Measurements from ENCODE around the gene DCHS2.

Gene DCHS2

DNA sequence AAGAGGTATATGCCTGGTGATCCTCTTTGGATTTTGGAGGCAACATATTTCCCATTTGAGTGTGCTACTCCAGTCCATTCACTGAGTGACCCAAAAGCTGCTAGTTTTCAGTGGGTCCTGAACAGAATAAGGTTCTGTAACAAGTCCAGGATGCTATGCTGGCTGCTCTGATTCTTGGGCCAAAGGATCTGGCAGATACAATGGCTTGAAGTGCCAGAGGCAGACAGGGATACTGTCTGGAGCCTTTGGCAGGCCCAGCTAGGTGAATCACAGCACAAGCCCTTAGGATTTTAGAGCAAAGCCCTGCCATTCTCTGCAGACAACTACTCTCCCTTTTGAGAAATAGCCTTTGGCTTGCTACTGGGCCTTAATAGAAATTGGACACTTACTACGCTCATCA is 40.6 kb downstream of the DCHS2 start:
- no peak for DNase-seq

GRCh38 chr4:154444958-154445357 is 46.6 kb downstream of the DCHS2 start:
- DNase-seq = no peak

DNA sequence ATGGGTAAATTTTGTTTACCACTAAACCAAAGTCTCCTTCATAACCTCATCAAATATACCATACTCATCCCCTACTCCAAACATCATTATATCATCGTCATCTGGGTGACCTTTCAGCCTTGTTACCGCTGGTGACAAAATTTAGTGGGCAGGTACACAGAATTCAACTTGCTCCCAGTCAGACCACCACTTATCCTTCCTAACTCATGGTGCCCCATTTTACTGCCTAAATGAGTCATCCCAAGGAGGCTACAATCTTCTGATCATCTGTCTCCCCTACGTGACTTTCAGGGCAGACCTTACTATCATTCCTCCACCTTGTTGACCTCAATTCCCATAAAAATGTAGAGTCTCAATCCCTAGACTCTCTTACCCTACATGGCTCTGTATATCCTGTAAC is 49.6 kb downstream of the DCHS2 start:
- DNase-seq = no peak

DNA sequence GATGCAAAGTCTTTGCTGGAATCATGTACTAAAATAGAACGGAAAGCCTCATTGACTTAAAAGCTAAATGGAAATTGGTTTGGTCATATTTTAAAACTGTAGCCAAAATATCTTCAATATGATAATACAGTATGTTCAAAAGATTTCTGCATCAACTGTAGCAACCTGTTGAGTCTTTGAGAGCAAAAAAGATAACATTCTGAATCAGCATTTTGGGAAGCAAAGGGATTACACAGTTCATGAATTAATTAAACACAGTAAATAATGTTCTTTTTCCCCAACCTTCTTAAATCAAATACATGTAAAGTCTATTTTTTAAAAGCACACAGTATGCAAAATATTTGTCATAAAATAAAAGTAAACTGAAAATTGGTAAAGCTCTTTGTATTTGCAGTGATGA is 50.5 kb downstream of the DCHS2 start:
- DNase-seq = no peak

- DNase-seq = no peak
Observed at GRCh38 chr4:154439224-154439623, 52.4 kb downstream of the DCHS2 start.

- DNase-seq = no peak
Observed at GRCh38 chr4:154435895-154436294, 55.7 kb downstream of the DCHS2 start.

GRCh38 chr4:154433543-154433942 is 58.1 kb downstream of the DCHS2 start:
- DNase-seq = no peak

- DNase-seq = no peak
Observed at GRCh38 chr4:154429176-154429575, 62.4 kb downstream of the DCHS2 start.

- DNase-seq = no peak
Observed at GRCh38 chr4:154427149-154427548, 64.5 kb downstream of the DCHS2 start.

DNA sequence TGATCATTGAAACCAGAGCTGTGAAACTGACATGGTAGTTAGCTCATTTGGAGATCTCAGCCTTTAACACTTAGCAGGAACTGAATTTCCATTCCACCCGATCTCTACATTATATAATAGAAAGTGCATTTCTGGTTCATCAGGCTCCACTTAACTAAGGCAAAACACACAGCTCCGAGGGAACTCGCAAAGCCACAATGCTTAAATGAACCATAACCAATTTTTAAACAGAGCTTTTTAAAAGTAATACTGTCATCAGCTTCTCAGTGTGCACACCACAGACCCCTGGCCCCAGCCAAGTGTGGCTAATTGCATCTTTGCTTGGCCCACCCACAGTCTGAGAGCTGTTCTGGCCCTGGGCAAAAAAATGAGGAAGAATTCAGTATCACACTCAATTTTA is 66.1 kb downstream of the DCHS2 start:
- no peak for DNase-seq

GRCh38 chr4:154424810-154425484 is 66.7 kb downstream of the DCHS2 start:
- no peak for DNase-seq

DNA sequence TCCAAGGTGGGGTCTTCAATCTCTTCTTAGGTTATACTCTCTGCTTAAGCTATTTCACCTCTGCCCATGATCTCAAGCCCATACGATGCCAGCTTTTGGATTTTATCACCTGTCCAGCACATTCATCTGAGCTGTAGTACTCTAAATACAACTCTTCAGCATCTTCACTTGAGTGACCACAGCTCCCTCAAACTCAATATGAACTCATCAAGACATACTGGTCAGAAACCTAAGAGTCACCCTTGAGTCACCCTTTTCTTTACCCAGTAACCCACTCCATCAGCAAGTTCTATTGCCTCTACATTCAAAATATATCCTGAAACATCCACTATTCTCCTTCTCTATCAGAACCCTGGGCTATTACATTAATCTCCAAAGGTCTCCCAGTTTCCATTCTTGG is 69.4 kb downstream of the DCHS2 start:
- no peak for DNase-seq

DNA sequence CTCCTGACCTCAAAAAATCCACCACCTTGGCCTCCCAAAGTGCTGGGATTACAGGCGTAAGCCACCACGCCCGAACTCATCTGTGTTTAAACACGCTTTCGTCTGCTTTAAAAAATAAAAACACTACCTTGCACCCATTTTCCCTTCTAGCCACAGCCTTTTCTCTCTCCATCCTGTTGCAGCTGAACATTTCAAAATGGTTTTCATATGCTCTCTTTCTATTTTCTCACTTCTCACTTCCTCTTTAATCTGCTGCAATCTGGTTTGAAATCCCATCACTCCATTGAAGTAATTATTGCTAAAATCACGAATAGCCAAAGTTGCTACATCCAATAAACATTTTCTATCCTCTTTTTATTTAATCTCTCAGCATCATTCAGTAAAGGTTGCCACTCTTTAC is 70.0 kb downstream of the DCHS2 start:
- no peak for DNase-seq

- DNase-seq = no peak
Observed at GRCh38 chr4:154417373-154417673, 74.3 kb downstream of the DCHS2 start.

- DNase-seq = no peak
Observed at GRCh38 chr4:154416190-154416547, 75.4 kb downstream of the DCHS2 start.

DNA sequence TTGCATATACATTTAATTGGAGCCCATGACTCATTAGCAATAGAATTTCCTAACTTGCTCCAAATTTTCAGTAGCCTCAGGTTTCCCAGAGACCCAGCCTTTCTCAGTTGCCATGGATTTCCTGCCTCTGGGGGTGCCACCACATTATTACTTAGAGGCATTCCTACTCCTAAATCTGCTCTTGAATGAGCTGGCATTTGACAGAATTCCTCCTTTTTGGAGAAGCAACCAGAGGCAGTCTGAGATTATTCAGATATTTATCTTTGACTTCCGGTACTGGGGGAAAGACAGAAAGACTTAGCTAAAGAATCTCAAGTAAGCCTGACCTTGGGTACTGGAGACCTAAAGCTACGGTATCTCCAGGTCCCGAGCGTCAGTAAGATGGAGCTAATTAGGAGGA is 76.3 kb downstream of the DCHS2 start:
- no peak for DNase-seq

- DNase-seq = no peak
Observed at GRCh38 chr4:154414796-154415195, 76.8 kb downstream of the DCHS2 start.

- DNase-seq = no peak
Observed at GRCh38 chr4:154414371-154414770, 77.2 kb downstream of the DCHS2 start.

- DNase-seq = no peak
Observed at GRCh38 chr4:154407443-154407842, 84.2 kb downstream of the DCHS2 start.

GRCh38 chr4:154406018-154406795 is 85.4 kb downstream of the DCHS2 start:
- DNase-seq = no peak

DNA sequence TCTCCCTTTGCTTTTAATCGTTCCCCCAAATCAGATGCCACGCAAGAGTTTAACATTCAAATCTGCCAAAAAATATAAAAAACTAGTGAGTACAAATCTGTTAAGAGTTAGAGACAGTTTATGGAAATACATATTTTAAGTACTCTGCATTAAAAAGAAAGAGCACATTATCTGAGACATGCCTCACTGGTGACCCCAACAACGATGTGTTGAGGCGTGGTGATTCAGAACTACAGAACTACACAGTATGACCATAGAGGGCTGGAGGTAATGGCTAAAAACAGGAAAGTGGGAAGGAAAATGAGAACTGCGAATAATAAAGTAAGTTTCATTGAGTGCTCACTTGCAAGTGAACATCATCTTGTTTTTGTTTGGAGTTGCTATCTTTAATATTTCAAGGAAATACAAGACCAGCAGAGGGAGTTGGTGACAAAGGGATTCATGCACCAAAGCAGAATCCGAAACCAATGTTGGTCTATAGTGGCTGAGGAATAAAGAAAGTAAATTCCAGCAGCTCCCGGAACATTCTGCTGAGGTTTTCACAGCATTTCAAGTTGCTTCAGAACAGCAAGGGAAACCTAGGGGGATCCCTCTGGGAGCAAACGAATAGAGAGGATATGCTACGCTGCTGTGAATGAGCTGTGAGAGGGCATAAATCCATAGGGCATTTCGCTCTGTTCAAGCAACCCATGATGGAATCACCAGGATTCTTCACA is 92.2 kb downstream of the DCHS2 start:
- no peak for DNase-seq

GRCh38 chr4:154390324-154390723 is 101.3 kb downstream of the DCHS2 start:
- no peak for DNase-seq

DNA sequence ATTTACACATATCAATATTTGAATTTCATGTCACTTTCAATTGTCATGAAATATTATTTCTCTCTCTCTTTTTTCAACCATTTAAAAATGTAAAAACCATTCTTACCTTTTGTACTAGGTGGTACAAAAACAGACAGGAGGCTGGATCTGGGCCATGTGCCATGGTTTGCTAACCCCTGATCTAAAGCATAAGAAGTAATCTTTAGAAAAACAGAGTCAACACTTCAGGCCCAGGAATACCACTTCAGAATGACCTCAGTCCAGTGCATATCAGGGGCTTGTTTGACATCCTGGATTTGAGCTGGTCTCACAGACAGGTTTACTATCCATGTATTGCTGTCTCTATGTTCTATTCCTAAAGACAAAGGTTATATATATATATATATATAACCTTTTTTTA is 102.5 kb downstream of the DCHS2 start:
- no peak for DNase-seq

DNA sequence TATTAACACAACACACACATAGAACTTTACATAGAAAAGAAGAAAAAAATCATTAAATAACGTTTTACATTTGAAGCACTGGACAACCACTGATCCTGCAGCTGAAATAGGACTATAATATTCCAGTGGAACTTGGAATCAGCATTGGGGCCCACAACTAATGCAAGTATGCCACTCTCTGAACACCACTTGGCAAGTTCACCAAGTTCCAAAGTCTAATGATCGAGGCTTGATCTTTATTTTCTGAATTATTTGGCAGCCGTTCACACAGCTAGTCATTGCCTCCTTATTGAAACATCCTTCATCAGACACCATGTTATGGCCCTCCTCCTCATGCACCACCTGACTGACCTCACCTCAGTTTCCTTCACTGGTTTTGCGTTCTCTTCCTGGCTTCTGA is 107.6 kb downstream of the DCHS2 start:
- DNase-seq = no peak
